Amygdala (tissue), 56 donors: ENCODE measurements around the gene NFE2.
"Not testable (repeated sequence)": the region's sequence is repeated elsewhere in the genome, so short reads cannot be mapped to it uniquely, and the experiment has no call there.

Source experiments
- DNase-seq, 56 donors: peaks; one replicate each; lab custom pipeline; 2025; lab: John Stamatoyannopoulos, UW

Gene NFE2

GRCh38 chr12:54300732-54301427, at the start of gene NFE2:
Gene NFE2 (minus strand): TSS chr12:54301015. CDS start chr12:54295248, 5,767 bp downstream.
- peak in 8 of 56 donors; percentile 7 to 29 (median 10) for DNase-seq

- DNase-seq: no peak
Measured at GRCh38 chr12:54349679-54350078, 48.9 kb upstream of the NFE2 start.

GRCh38 chr12:54349036-54349435, 48.2 kb upstream of the NFE2 start:
- DNase-seq: no peak

GRCh38 chr12:54341378-54342300, 40.8 kb upstream of the NFE2 start:
- no peak for DNase-seq

GRCh38 chr12:54340846-54341245, 40.0 kb upstream of the NFE2 start:
- no peak for DNase-seq

- DNase-seq: no peak
Measured at GRCh38 chr12:54338698-54339296, 38.0 kb upstream of the NFE2 start.

- DNase-seq: peak in 9 of 56 donors; percentile 10 to 71 (median 28)
Measured at GRCh38 chr12:54337854-54338650, 37.2 kb upstream of the NFE2 start.

- peak in 4 of 56 donors; percentile 19 to 30 (median 24) for DNase-seq
Measured at GRCh38 chr12:54337280-54337842, 36.5 kb upstream of the NFE2 start.

- no peak for DNase-seq
Measured at GRCh38 chr12:54333420-54334034, 32.7 kb upstream of the NFE2 start.

GRCh38 chr12:54331461-54331860, 30.6 kb upstream of the NFE2 start:
- DNase-seq: no peak

- DNase-seq: no peak
Measured at GRCh38 chr12:54330442-54330841, 29.6 kb upstream of the NFE2 start.

- DNase-seq: no peak
Measured at GRCh38 chr12:54329759-54330158, 28.9 kb upstream of the NFE2 start.

- DNase-seq: no peak
Measured at GRCh38 chr12:54328595-54329337, 28.0 kb upstream of the NFE2 start.

- not testable (repeated sequence) for DNase-seq
Measured at GRCh38 chr12:54325442-54326109, 24.8 kb upstream of the NFE2 start.

- DNase-seq: peak; percentile 57 to 99 (median 94)
Measured at GRCh38 chr12:54324617-54325441, 24.0 kb upstream of the NFE2 start, which contains the start of gene COPZ1. Gene COPZ1 (plus strand): TSS chr12:54325131. CDS start chr12:54325164, 33 bp downstream.

- no peak for DNase-seq
Measured at GRCh38 chr12:54321363-54321762, 20.5 kb upstream of the NFE2 start.

- DNase-seq: not testable (repeated sequence)
Measured at GRCh38 chr12:54312309-54312708, 11.5 kb upstream of the NFE2 start.
